IPS-18a (cell line): ENCODE measurements around the gene ITCH.
"Not testable (repeated sequence)": the region's sequence is repeated elsewhere in the genome, so short reads cannot be mapped to it uniquely, and the experiment has no call there.

Source experiments
- H3K27ac ChIP-seq: one replicate; pipeline ENCODE4 v1.5.1; 2013; ENCODE audit warnings: low read length
- H3K27me3 ChIP-seq: one replicate; pipeline ENCODE4 v1.6.1; 2013; ENCODE audit warnings: mild to moderate bottlenecking, low read length; ENCODE audit not compliant: control insufficient read depth, insufficient read depth
- H3K36me3 ChIP-seq: one replicate; pipeline ENCODE4 v1.6.1; 2013; ENCODE audit warnings: low read depth, low read length; ENCODE audit not compliant: control insufficient read depth
- H3K4me1 ChIP-seq: one replicate; pipeline ENCODE4 v1.6.1; 2013; ENCODE audit warnings: low read depth, low read length; ENCODE audit not compliant: control insufficient read depth
- H3K4me3 ChIP-seq: one replicate; pipeline ENCODE4 v1.5.1; 2013; ENCODE audit warnings: low read length
- H3K9ac ChIP-seq: one replicate; pipeline ENCODE4 v1.6.1; 2013; ENCODE audit warnings: mild to moderate bottlenecking, low read length, moderate library complexity
- H3K9me3 ChIP-seq: one replicate; pipeline ENCODE4 v1.6.1; 2013; ENCODE audit warnings: low read depth, low read length; ENCODE audit not compliant: control insufficient read depth

Gene ITCH

DNA sequence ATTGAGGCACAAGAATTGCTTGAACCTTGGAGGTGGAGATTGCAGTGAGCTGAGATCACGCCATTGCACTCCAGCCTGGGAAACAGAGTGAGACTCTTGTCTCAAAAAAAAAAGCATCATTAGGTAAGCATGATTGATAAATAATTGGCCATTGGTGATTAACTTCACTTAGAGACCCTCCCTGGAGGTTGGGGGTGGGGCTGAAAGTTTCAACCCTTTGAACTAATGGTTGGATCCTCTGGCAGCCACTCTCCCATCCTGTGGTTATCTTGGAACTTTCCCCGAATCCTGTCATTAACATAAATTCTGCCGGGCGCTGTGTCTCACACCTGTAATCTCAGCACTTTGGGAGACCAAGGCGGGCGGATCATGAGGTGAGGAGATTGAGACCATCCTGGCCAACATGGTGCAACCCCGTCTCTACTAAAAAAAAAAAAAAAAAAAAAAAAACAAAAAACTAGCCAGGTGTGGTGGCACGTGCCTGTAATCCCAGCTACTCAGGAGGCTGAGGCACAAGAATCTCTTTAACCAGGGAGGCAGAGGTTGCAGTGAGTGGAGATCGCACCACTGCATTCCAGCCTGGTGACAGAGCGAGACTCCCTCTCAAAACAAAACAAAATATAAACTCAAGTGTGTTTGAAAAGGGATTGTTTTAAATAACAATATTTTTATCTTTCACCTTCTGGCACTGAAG, 17.1 kb upstream of the ITCH start:
- not testable (repeated sequence) for H3K4me3 ChIP-seq, H3K27me3 ChIP-seq, H3K9me3 ChIP-seq, H3K27ac ChIP-seq, H3K4me1 ChIP-seq, H3K36me3 ChIP-seq, H3K9ac ChIP-seq

DNA sequence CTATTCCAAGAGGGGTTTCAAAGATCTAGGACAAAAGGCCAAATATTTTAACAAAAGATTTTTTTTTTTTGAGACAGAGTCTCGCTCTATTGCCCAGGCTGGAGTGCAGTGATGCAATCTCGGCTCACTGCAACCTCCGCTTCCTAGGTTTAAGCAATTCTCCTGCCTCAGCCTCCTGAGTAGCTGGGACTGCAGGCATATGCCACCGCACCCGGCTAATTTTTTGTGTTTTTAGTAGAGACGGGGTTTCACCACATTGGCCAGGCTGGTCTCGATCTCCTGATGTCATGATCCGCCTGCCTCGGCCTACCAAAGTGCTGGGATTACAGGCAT, 16.6 kb upstream of the ITCH start:
- H3K27me3 ChIP-seq, H3K9me3 ChIP-seq, H3K27ac ChIP-seq, H3K4me1 ChIP-seq, H3K4me3 ChIP-seq, H3K9ac ChIP-seq, H3K36me3 ChIP-seq: not testable (repeated sequence)

DNA sequence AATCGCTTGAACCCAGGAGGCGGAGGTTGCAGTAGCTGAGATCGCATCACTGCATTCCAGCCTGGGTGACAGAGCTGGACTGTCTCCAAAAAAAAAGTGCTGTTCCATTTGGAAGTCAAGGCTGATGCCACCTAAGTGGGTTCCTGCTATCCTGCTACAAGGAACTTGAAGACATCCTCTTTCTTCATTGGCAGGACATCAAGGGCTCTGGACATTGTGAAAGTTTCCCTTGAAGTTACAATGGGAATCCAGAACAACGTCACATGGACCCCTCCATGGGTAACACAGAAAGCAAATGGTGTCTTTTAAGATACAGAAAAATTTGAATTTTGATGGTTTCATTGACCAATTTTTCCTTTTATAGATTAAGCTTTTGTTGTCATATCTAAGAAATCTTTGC, 15.5 kb upstream of the ITCH start:
- H3K27ac ChIP-seq = no peak overlapping the region
- peaks cover 4% of the 10 kb centered on the region for H3K4me1 ChIP-seq
- H3K4me3 ChIP-seq = no peak overlapping the region

GRCh38 chr20:34350095-34350494, 13.0 kb upstream of the ITCH start:
- no peaks in the 10 kb centered on the region for H3K27me3 ChIP-seq
- H3K36me3 ChIP-seq = no peaks in the 10 kb centered on the region
- H3K4me1 ChIP-seq = peaks cover 4% of the 10 kb centered on the region
- no peak overlapping the region for H3K9ac ChIP-seq
- no peaks in the 10 kb centered on the region for H3K9me3 ChIP-seq
- H3K27ac ChIP-seq = no peak overlapping the region
- no peak overlapping the region for H3K4me3 ChIP-seq

More for the DNA sequence above, 15.5 kb upstream of the ITCH start:
- Histone ChIP-seq H3K36me3 (no peaks in the 10 kb centered on the region), H3K27me3 (no peaks in the 10 kb centered on the region), H3K9me3 (no peaks in the 10 kb centered on the region), H3K9ac (no peak overlapping the region)

- not testable (repeated sequence) for H3K27ac ChIP-seq, H3K9ac ChIP-seq, H3K4me3 ChIP-seq, H3K9me3 ChIP-seq, H3K36me3 ChIP-seq, H3K4me1 ChIP-seq, H3K27me3 ChIP-seq
Observed at GRCh38 chr20:34353467-34353866, 9.6 kb upstream of the ITCH start.

GRCh38 chr20:34355427-34355826, 7.6 kb upstream of the ITCH start:
- H3K4me3 ChIP-seq = no peak overlapping the region
- no peaks in the 10 kb centered on the region for H3K36me3 ChIP-seq
- no peaks in the 10 kb centered on the region for H3K4me1 ChIP-seq
- H3K9ac ChIP-seq = no peak overlapping the region
- H3K27ac ChIP-seq = no peak overlapping the region
- no peaks in the 10 kb centered on the region for H3K9me3 ChIP-seq
- no peaks in the 10 kb centered on the region for H3K27me3 ChIP-seq

DNA sequence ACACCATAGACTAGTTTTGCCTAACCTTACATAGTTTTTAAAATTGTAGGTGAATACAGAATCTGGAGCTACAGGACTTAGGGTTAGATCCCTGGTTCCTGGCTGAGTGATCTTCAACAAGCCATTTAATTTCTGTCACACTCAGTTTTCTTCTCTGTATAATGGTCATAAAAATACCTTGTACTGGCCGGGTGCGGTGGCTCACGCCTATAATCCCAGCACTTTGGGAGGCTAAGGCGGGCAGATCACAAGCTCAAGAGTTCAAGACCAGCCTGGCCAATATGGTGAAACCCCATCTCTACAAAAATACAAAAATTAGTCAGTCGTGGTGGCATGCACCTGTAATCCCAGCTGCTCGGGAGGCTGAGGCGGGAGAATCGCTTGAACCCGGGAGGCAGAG, 3.3 kb upstream of the ITCH start:
- not testable (repeated sequence) for H3K4me3 ChIP-seq, H3K36me3 ChIP-seq, H3K27me3 ChIP-seq

DNA sequence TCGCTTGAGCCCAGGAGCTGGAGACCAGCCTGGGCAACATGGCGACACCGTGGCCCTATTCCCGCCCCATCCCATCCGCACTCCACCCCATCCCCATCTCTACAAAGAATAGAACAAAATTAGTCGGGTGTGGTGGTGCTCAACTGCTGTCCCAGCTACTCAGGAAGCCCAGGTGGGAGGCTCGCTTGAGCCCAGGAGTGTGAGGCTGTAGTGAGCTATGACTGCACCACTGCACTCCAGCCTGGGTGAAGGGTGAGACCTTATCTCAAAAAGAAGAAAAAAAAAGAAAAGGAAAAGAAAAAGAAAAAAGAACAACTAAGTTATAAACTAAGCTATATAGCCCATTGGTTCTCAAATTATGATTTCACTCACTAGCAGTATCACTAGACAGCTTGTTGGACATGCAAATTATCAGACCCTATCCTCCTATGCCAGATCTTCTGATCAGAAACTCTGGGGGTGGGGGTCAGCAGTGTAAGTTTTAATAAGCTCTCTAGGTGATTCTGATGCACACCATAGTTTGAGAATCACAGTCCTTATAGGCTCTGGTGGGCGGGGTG, 491 bp upstream of the ITCH start:
- Histone ChIP-seq H3K4me1 (peaks cover 16% of the 10 kb centered on the region), H3K27ac (no peak overlapping the region), H3K36me3 (no peaks in the 10 kb centered on the region), H3K9ac (no peak overlapping the region), H3K27me3 (no peaks in the 10 kb centered on the region), H3K9me3 (no peaks in the 10 kb centered on the region), H3K4me3 (peak overlapping the region; percentile 94)

More for the DNA sequence above, 3.3 kb upstream of the ITCH start:
- not testable (repeated sequence) for H3K9me3 ChIP-seq, H3K9ac ChIP-seq, H3K27ac ChIP-seq, H3K4me1 ChIP-seq

DNA sequence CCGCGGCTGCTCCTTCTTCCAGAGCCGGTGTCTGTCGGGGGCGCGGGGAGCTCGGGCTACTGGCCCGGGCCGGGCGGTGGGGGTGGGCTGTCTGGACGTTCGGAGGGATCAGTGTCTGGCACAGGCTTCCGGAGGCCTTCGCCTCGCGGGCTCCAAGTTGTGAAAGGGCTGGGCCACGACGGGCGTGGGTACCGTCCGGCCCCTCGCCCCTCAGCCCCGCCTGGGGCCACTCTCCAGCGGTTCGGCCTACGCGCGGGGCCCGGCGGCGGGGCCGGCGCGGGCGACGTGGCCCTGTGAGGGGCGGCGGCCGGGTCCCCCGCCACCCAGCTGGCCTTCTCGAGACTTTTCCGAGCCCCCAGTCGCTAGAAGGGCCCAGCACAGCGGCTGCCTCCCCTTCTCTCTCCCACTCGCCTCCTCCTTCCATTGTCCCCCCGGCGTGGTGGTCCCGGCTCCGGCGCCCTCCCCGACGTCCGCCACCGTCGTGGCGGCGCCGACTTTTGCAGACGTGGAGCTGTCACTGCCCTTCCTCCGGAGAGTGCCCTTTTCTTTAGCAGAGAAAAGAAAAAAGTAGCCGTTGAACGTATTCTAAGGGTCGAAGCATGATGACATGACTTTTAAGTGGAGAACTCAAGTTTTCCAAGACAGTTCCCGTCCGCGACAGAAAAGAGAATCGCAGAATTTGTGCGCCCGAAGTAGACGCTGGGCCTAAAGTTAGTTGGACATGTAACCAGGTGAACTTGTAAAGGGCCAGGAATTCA, 571 bp downstream of the ITCH start:
- Histone ChIP-seq H3K9ac (peak overlapping the region; percentile 88), H3K9me3 (no peaks in the 10 kb centered on the region), H3K27ac (peak overlapping the region; percentile 64), H3K4me1 (peaks cover 16% of the 10 kb centered on the region), H3K27me3 (no peaks in the 10 kb centered on the region), H3K4me3 (peak overlapping the region; percentile 94), H3K36me3 (no peaks in the 10 kb centered on the region)

- no peak overlapping the region for H3K27ac ChIP-seq
Observed at GRCh38 chr20:34364223-34364506, 1.1 kb downstream of the ITCH start.

GRCh38 chr20:34365765-34366213, 2.7 kb downstream of the ITCH start:
- H3K27ac ChIP-seq = no peak overlapping the region
- H3K9ac ChIP-seq = no peak overlapping the region
- no peaks in the 10 kb centered on the region for H3K27me3 ChIP-seq
- H3K4me3 ChIP-seq = no peak overlapping the region
- H3K36me3 ChIP-seq = peaks cover 14% of the 10 kb centered on the region
- peaks cover 16% of the 10 kb centered on the region for H3K4me1 ChIP-seq
- H3K9me3 ChIP-seq = no peaks in the 10 kb centered on the region

More at GRCh38 chr20:34364223-34364506, 1.1 kb downstream of the ITCH start:
- Histone ChIP-seq H3K27me3 (no peaks in the 10 kb centered on the region), H3K36me3 (peaks cover under 1% of the 10 kb centered on the region), H3K4me3 (peak overlapping the region; percentile 94), H3K9ac (peak overlapping the region; percentile 88), H3K4me1 (peaks cover 16% of the 10 kb centered on the region), H3K9me3 (no peaks in the 10 kb centered on the region)

- Histone ChIP-seq H3K27ac (no peak overlapping the region), H3K9me3 (no peaks in the 10 kb centered on the region), H3K4me1 (peaks cover 16% of the 10 kb centered on the region), H3K27me3 (no peaks in the 10 kb centered on the region), H3K9ac (no peak overlapping the region), H3K36me3 (peaks cover 14% of the 10 kb centered on the region), H3K4me3 (no peak overlapping the region)
Observed at GRCh38 chr20:34367155-34367554, 4.1 kb downstream of the ITCH start.
